WTC11 (cell line): ENCODE measurements around the gene ZNF491. TPM values are rescaled to one million over a fixed set of nuclear protein-coding genes. Genes with fewer than 3 reads are reported as not detected.

Source experiments
- ATAC-seq: fragments of 200-7000 bp; cut with Tn5 transposase; 2 replicates; pipeline ENCODE4 v1.10.0; 2021; ENCODE audit warnings: mild to moderate bottlenecking, moderate library complexity
- CTCF ChIA-PET: fragments of 300-600 bp; sonication (Branson Sonifier 250); formaldehyde crosslinking; loops from one replicate; lab custom pipeline; 2021; ENCODE audit warnings: antibody characterized with exemption; lab: Charles Lee
- POLR2A ChIA-PET: fragments of 350-600 bp; sonication (Branson Sonifier 250); formaldehyde crosslinking; loops from one replicate; lab custom pipeline; 2021; ENCODE audit warnings: antibody characterized with exemption; lab: Charles Lee
- DNase-seq: peaks from one replicate; pipeline ENCODE4 v3.0.0; 2021; ENCODE audit warnings: low spot score
- H3K27ac Mint-ChIP-seq: 2 replicates; pipeline ENCODE4 v1.8.0; 2021; ENCODE audit warnings: mixed read lengths
- H3K27me3 Mint-ChIP-seq: 2 replicates; pipeline ENCODE4 v1.8.0; 2021; ENCODE audit warnings: low read depth, mild to moderate bottlenecking, moderate library complexity, mixed read lengths
- H3K36me3 Mint-ChIP-seq: 2 replicates; pipeline ENCODE4 v1.8.0; 2021; ENCODE audit warnings: mixed read lengths
- H3K4me1 Mint-ChIP-seq: 2 replicates; pipeline ENCODE4 v1.8.0; 2022; ENCODE audit warnings: mixed read lengths
- H3K4me3 Mint-ChIP-seq: 2 replicates; pipeline ENCODE4 v1.8.0; 2021; ENCODE audit warnings: mild to moderate bottlenecking, moderate library complexity, mixed read lengths
- H3K9me3 Mint-ChIP-seq: 2 replicates; pipeline ENCODE4 v1.8.0; 2021; ENCODE audit warnings: mixed read lengths
- CREB1 ChIP-seq: sonication (generic); formaldehyde crosslinking; IDR thresholded peaks from 2 replicates; pipeline ENCODE4 v1.8.0; 2023; ENCODE audit warnings: mild to moderate bottlenecking, missing genetic modification reagents
- GABPB1 ChIP-seq: sonication (generic); formaldehyde crosslinking; IDR thresholded peaks from 2 replicates; pipeline ENCODE4 v1.8.1; 2023; ENCODE audit warnings: mild to moderate bottlenecking, missing genetic modification reagents
- GTF2I ChIP-seq: fragments of 250-450 bp; sonication (Bioruptor Pico); conservative IDR thresholded peaks from 2 replicates; pipeline ENCODE4 v1.4.0; 2021; ENCODE audit warnings: mild to moderate bottlenecking
- IRF2 ChIP-seq: sonication (generic); formaldehyde crosslinking; IDR thresholded peaks from 2 replicates; pipeline ENCODE4 v1.8.0; 2022; ENCODE audit warnings: low read depth, missing genetic modification reagents, borderline replicate concordance
- NFYB ChIP-seq: sonication (generic); formaldehyde crosslinking; conservative IDR thresholded peaks from 2 replicates; pipeline ENCODE4 v1.8.0; 2022; ENCODE audit warnings: low read depth, missing genetic modification reagents
- PRRX2 ChIP-seq: fragments of 250-450 bp; sonication (Bioruptor Pico); IDR thresholded peaks from 2 replicates; pipeline ENCODE4 v1.8.0; 2021; ENCODE audit warnings: mild to moderate bottlenecking
- RORB ChIP-seq: fragments of 250-450 bp; sonication (Bioruptor Pico); IDR thresholded peaks from 2 replicates; pipeline ENCODE4 v1.9.0; 2021; ENCODE audit warnings: mild to moderate bottlenecking
- TEAD1 ChIP-seq: sonication (generic); formaldehyde crosslinking; IDR thresholded peaks from 2 replicates; pipeline ENCODE4 v1.8.0; 2022; ENCODE audit warnings: mild to moderate bottlenecking, missing genetic modification reagents
- ZNF263 ChIP-seq: sonication (generic); formaldehyde crosslinking; IDR thresholded peaks from 2 replicates; pipeline ENCODE4 v1.8.1; 2022; ENCODE audit warnings: low read depth, mild to moderate bottlenecking, moderate library complexity, missing genetic modification reagents
- ZNF317 ChIP-seq: sonication (generic); formaldehyde crosslinking; IDR thresholded peaks from 2 replicates; pipeline ENCODE4 v1.8.1; 2023; ENCODE audit warnings: low read depth, mild to moderate bottlenecking, moderate library complexity, missing genetic modification reagents, borderline replicate concordance
- ZNF423 ChIP-seq: fragments of 250-450 bp; sonication (Bioruptor Pico); IDR thresholded peaks from 2 replicates; pipeline ENCODE4 v2.1.2; 2022; ENCODE audit warnings: mild to moderate bottlenecking, moderate library complexity
- total RNA-seq: library from RNA; stranded (reverse); gene quantifications from 3 replicates; pipeline ENCODE4 v1.2.3, GENCODE V29; 2021
- TF ChIP-seq, protein P1 (sequence below): sonication (generic); formaldehyde crosslinking; IDR thresholded peaks from 2 replicates; pipeline ENCODE4 v1.8.1; 2022; ENCODE audit warnings: low read depth, missing genetic modification reagents, borderline replicate concordance
- TF ChIP-seq, protein P2 (sequence below): sonication (generic); formaldehyde crosslinking; IDR thresholded peaks from 2 replicates; pipeline ENCODE4 v1.8.0; 2023; ENCODE audit warnings: missing genetic modification reagents, mild to moderate bottlenecking, borderline replicate concordance
- TF ChIP-seq, protein P3 (sequence below): sonication (generic); formaldehyde crosslinking; IDR thresholded peaks from 2 replicates; pipeline ENCODE4 v1.8.1; 2022; ENCODE audit warnings: low read depth, mild to moderate bottlenecking, moderate library complexity, missing genetic modification reagents, borderline replicate concordance
- TF ChIP-seq, protein P4 (sequence below): sonication (generic); formaldehyde crosslinking; IDR thresholded peaks from 2 replicates; pipeline ENCODE4 v1.8.1; 2023; ENCODE audit warnings: mild to moderate bottlenecking, missing genetic modification reagents, borderline replicate concordance
- TF ChIP-seq, protein P5 (sequence below): sonication (generic); formaldehyde crosslinking; IDR thresholded peaks from 2 replicates; pipeline ENCODE4 v1.8.0; 2022; ENCODE audit warnings: mild to moderate bottlenecking, missing genetic modification reagents
- TF ChIP-seq, protein P6 (sequence below): sonication (generic); formaldehyde crosslinking; IDR thresholded peaks from 2 replicates; pipeline ENCODE4 v1.8.1; 2023; ENCODE audit warnings: mild to moderate bottlenecking, moderate library complexity, missing genetic modification reagents
- TF ChIP-seq, protein P7 (sequence below): sonication (generic); formaldehyde crosslinking; IDR thresholded peaks from 2 replicates; pipeline ENCODE4 v1.8.1; 2023; ENCODE audit warnings: mild to moderate bottlenecking, missing genetic modification reagents

The ZNF491 gene
- total RNA-seq, 1 experiment from 2014 or later: 2.1 TPM

DNA sequence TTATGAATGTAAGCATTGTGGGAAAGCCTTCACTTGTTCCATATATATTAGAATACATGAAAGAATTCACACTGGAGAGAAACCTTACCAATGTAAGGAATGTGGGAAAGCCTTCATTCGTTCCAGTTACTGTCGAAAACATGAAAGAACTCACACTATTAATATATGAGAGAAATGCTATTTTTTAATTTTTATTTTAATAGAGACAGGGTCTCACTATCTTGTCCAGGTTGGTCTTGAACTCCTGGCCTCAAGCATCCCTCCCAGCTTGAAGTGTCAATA, 8.7 kb downstream of the ZNF491 start:
- no peak overlapping the region for H3K4me3 Mint-ChIP-seq
- no peak for DNase-seq
- H3K36me3 Mint-ChIP-seq: peaks cover 26% of the 10 kb centered on the region
- peaks cover 46% of the 10 kb centered on the region for H3K27me3 Mint-ChIP-seq
- POLR2A ChIA-PET: no interaction called here
- peaks cover 38% of the 10 kb centered on the region for H3K9me3 Mint-ChIP-seq
- CTCF ChIA-PET: no interaction called here
- H3K27ac Mint-ChIP-seq: no peak overlapping the region
- H3K4me1 Mint-ChIP-seq: no peaks in the 10 kb centered on the region
- TF ChIP-seq, protein P1, sequence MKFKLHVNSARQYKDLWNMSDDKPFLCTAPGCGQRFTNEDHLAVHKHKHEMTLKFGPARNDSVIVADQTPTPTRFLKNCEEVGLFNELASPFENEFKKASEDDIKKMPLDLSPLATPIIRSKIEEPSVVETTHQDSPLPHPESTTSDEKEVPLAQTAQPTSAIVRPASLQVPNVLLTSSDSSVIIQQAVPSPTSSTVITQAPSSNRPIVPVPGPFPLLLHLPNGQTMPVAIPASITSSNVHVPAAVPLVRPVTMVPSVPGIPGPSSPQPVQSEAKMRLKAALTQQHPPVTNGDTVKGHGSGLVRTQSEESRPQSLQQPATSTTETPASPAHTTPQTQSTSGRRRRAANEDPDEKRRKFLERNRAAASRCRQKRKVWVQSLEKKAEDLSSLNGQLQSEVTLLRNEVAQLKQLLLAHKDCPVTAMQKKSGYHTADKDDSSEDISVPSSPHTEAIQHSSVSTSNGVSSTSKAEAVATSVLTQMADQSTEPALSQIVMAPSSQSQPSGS (CRISPR knock-in tag): no peak
- TF ChIP-seq, protein P2, sequence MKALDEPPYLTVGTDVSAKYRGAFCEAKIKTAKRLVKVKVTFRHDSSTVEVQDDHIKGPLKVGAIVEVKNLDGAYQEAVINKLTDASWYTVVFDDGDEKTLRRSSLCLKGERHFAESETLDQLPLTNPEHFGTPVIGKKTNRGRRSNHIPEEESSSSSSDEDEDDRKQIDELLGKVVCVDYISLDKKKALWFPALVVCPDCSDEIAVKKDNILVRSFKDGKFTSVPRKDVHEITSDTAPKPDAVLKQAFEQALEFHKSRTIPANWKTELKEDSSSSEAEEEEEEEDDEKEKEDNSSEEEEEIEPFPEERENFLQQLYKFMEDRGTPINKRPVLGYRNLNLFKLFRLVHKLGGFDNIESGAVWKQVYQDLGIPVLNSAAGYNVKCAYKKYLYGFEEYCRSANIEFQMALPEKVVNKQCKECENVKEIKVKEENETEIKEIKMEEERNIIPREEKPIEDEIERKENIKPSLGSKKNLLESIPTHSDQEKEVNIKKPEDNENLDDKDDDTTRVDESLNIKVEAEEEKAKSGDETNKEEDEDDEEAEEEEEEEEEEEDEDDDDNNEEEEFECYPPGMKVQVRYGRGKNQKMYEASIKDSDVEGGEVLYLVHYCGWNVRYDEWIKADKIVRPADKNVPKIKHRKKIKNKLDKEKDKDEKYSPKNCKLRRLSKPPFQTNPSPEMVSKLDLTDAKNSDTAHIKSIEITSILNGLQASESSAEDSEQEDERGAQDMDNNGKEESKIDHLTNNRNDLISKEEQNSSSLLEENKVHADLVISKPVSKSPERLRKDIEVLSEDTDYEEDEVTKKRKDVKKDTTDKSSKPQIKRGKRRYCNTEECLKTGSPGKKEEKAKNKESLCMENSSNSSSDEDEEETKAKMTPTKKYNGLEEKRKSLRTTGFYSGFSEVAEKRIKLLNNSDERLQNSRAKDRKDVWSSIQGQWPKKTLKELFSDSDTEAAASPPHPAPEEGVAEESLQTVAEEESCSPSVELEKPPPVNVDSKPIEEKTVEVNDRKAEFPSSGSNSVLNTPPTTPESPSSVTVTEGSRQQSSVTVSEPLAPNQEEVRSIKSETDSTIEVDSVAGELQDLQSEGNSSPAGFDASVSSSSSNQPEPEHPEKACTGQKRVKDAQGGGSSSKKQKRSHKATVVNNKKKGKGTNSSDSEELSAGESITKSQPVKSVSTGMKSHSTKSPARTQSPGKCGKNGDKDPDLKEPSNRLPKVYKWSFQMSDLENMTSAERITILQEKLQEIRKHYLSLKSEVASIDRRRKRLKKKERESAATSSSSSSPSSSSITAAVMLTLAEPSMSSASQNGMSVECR (CRISPR knock-in tag): no peak
- TF ChIP-seq, protein P3, sequence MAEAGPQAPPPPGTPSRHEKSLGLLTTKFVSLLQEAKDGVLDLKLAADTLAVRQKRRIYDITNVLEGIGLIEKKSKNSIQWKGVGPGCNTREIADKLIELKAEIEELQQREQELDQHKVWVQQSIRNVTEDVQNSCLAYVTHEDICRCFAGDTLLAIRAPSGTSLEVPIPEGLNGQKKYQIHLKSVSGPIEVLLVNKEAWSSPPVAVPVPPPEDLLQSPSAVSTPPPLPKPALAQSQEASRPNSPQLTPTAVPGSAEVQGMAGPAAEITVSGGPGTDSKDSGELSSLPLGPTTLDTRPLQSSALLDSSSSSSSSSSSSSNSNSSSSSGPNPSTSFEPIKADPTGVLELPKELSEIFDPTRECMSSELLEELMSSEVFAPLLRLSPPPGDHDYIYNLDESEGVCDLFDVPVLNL (CRISPR knock-in tag): no peak
- TF ChIP-seq NFYB (no peak), GABPB1 (CRISPR knock-in tag) (no peak), ZNF317 (CRISPR knock-in tag) (no peak), ZNF423 (CRISPR knock-in tag) (no peak), CREB1 (no peak), PRRX2 (CRISPR knock-in tag) (no peak), RORB (CRISPR knock-in tag) (no peak), ZNF263 (CRISPR knock-in tag) (no peak), TEAD1 (CRISPR knock-in tag) (no peak), IRF2 (CRISPR knock-in tag) (no peak), GTF2I (CRISPR knock-in tag) (no peak)
- TF ChIP-seq, protein P4, sequence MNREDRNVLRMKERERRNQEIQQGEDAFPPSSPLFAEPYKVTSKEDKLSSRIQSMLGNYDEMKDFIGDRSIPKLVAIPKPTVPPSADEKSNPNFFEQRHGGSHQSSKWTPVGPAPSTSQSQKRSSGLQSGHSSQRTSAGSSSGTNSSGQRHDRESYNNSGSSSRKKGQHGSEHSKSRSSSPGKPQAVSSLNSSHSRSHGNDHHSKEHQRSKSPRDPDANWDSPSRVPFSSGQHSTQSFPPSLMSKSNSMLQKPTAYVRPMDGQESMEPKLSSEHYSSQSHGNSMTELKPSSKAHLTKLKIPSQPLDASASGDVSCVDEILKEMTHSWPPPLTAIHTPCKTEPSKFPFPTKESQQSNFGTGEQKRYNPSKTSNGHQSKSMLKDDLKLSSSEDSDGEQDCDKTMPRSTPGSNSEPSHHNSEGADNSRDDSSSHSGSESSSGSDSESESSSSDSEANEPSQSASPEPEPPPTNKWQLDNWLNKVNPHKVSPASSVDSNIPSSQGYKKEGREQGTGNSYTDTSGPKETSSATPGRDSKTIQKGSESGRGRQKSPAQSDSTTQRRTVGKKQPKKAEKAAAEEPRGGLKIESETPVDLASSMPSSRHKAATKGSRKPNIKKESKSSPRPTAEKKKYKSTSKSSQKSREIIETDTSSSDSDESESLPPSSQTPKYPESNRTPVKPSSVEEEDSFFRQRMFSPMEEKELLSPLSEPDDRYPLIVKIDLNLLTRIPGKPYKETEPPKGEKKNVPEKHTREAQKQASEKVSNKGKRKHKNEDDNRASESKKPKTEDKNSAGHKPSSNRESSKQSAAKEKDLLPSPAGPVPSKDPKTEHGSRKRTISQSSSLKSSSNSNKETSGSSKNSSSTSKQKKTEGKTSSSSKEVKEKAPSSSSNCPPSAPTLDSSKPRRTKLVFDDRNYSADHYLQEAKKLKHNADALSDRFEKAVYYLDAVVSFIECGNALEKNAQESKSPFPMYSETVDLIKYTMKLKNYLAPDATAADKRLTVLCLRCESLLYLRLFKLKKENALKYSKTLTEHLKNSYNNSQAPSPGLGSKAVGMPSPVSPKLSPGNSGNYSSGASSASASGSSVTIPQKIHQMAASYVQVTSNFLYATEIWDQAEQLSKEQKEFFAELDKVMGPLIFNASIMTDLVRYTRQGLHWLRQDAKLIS (CRISPR knock-in tag): no peak
- TF ChIP-seq, protein P5, sequence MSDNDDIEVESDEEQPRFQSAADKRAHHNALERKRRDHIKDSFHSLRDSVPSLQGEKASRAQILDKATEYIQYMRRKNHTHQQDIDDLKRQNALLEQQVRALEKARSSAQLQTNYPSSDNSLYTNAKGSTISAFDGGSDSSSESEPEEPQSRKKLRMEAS (CRISPR knock-in tag): no peak
- TF ChIP-seq, protein P6, sequence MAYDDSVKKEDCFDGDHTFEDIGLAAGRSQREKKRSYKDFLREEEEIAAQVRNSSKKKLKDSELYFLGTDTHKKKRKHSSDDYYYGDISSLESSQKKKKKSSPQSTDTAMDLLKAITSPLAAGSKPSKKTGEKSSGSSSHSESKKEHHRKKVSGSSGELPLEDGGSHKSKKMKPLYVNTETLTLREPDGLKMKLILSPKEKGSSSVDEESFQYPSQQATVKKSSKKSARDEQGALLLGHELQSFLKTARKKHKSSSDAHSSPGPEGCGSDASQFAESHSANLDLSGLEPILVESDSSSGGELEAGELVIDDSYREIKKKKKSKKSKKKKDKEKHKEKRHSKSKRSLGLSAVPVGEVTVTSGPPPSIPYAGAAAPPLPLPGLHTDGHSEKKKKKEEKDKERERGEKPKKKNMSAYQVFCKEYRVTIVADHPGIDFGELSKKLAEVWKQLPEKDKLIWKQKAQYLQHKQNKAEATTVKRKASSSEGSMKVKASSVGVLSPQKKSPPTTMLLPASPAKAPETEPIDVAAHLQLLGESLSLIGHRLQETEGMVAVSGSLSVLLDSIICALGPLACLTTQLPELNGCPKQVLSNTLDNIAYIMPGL (CRISPR knock-in tag): no peak
- TF ChIP-seq, protein P7, sequence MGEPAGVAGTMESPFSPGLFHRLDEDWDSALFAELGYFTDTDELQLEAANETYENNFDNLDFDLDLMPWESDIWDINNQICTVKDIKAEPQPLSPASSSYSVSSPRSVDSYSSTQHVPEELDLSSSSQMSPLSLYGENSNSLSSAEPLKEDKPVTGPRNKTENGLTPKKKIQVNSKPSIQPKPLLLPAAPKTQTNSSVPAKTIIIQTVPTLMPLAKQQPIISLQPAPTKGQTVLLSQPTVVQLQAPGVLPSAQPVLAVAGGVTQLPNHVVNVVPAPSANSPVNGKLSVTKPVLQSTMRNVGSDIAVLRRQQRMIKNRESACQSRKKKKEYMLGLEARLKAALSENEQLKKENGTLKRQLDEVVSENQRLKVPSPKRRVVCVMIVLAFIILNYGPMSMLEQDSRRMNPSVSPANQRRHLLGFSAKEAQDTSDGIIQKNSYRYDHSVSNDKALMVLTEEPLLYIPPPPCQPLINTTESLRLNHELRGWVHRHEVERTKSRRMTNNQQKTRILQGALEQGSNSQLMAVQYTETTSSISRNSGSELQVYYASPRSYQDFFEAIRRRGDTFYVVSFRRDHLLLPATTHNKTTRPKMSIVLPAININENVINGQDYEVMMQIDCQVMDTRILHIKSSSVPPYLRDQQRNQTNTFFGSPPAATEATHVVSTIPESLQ (CRISPR knock-in tag): no peak
- no peak for ATAC-seq
